Body of pancreas (tissue), 4 donors: ENCODE measurements around the gene PEAR1.

Experiments used
- CTCF ChIP-seq, 7 experiments: fragments of 450-650 bp in 4 of 7; fragments of 200-600 bp in 3 of 7; sonication (generic) in 3 of 7; IDR thresholded peaks; one replicate each; pipeline ENCODE4 v1.5.1; 2016 to 2019; ENCODE audit warnings: antibody characterized with exemption in 7 of 7
- POLR2A ChIP-seq, 3 donors: fragments of 450-650 bp; IDR thresholded peaks; one replicate each; pipeline ENCODE4 v1.6.1; 2016; ENCODE audit warnings: antibody characterized with exemption in 3 of 3, mild to moderate bottlenecking in 2 of 3

- TF ChIP-seq CTCF (IDR thresholded peaks at IDR 0.05) (no peak), POLR2A (IDR thresholded peaks at IDR 0.05) (no peak)
Observed at GRCh38 chr1:156869455-156869854, 24.1 kb upstream of the PEAR1 start.
